HCEC 1CT (cell line): ENCODE measurements around the gene SLC9A9.
A peak's percentile ranks its signal among the peaks of the same experiment; 100 is the strongest.

ENCODE experiments used
- DNase-seq: peaks from one replicate; pipeline ENCODE4 v3.0.0-alpha.2; 2017

Gene SLC9A9

GRCh38 chr3:143344516-143345165 lies 503.6 kb downstream of the SLC9A9 start:
- no peak for DNase-seq

GRCh38 chr3:143343944-143344343 lies 504.3 kb downstream of the SLC9A9 start:
- DNase-seq = no peak

- no peak for DNase-seq
These were observed 505.2 kb downstream of the SLC9A9 start for GRCh38 chr3:143343031-143343430.

- no peak for DNase-seq
These were observed 508.8 kb downstream of the SLC9A9 start for GRCh38 chr3:143339451-143339850.

GRCh38 chr3:143337387-143337786 lies 510.9 kb downstream of the SLC9A9 start:
- no peak for DNase-seq

GRCh38 chr3:143334231-143334630 lies 514.0 kb downstream of the SLC9A9 start:
- DNase-seq = peak; percentile 54

GRCh38 chr3:143333367-143333766 lies 514.9 kb downstream of the SLC9A9 start:
- no peak for DNase-seq

- no peak for DNase-seq
These were observed 516.2 kb downstream of the SLC9A9 start for GRCh38 chr3:143332026-143332425.

- peak; percentile 33 for DNase-seq
These were observed 516.9 kb downstream of the SLC9A9 start for GRCh38 chr3:143331350-143331749.

- DNase-seq = no peak
These were observed 517.9 kb downstream of the SLC9A9 start for GRCh38 chr3:143330296-143330868.

GRCh38 chr3:143329567-143330211 lies 518.6 kb downstream of the SLC9A9 start:
- DNase-seq = no peak

- DNase-seq = peak; percentile 12
These were observed 519.8 kb downstream of the SLC9A9 start for GRCh38 chr3:143328451-143328850.

GRCh38 chr3:143326983-143327778 lies 521.1 kb downstream of the SLC9A9 start:
- DNase-seq = peak; percentile 27

GRCh38 chr3:143321058-143321769 lies 527.1 kb downstream of the SLC9A9 start:
- DNase-seq = no peak

GRCh38 chr3:143315766-143316165 lies 532.5 kb downstream of the SLC9A9 start:
- DNase-seq = no peak

GRCh38 chr3:143314251-143315093 lies 533.8 kb downstream of the SLC9A9 start:
- no peak for DNase-seq

- DNase-seq = no peak
These were observed 534.4 kb downstream of the SLC9A9 start for GRCh38 chr3:143313893-143314188.

- DNase-seq = no peak
These were observed 535.0 kb downstream of the SLC9A9 start for GRCh38 chr3:143313025-143313892.

GRCh38 chr3:143311096-143311495 lies 537.2 kb downstream of the SLC9A9 start:
- no peak for DNase-seq

GRCh38 chr3:143309705-143310104 lies 538.6 kb downstream of the SLC9A9 start:
- no peak for DNase-seq

GRCh38 chr3:143307613-143308183 lies 540.6 kb downstream of the SLC9A9 start:
- peak; percentile 59 for DNase-seq
